Smooth muscle cell (in vitro differentiated cells): ENCODE data around the gene CD69. TPM values are rescaled to one million over a fixed set of nuclear protein-coding genes. Genes with fewer than 3 reads are reported as not detected.
"Not testable (repeated sequence)": the region's sequence is repeated elsewhere in the genome, so short reads cannot be mapped to it uniquely, and the experiment has no call there.

Experiments
- DNase-seq: peaks from one replicate; lab custom pipeline; 2025; ENCODE audit not compliant: unreplicated experiment; lab: John Stamatoyannopoulos, UW
- H2AFZ ChIP-seq: fragments of 200-600 bp; sonication (generic); 2 replicates; pipeline ENCODE4 v1.6.0; 2016; ENCODE audit warnings: antibody characterized with exemption, low read depth, mild to moderate bottlenecking
- H3F3A ChIP-seq: fragments of 200-600 bp; sonication (generic); 2 replicates; pipeline ENCODE4 v1.6.0; 2017; ENCODE audit warnings: antibody characterized with exemption, low read depth
- H3K27ac ChIP-seq: fragments of 200-600 bp; sonication (generic); 2 replicates; pipeline ENCODE4 v1.5.1; 2016; ENCODE audit warnings: low read depth, mild to moderate bottlenecking
- H3K27me3 ChIP-seq: fragments of 200-600 bp; sonication (generic); 2 replicates; pipeline ENCODE4 v1.6.1; 2016; ENCODE audit warnings: low read depth, mild to moderate bottlenecking
- H3K36me3 ChIP-seq: fragments of 200-600 bp; sonication (generic); 2 replicates; pipeline ENCODE4 v1.5.1; 2016; ENCODE audit warnings: low read depth
- H3K4me1 ChIP-seq: fragments of 200-600 bp; sonication (generic); 2 replicates; pipeline ENCODE4 v1.5.1; 2016; ENCODE audit warnings: low read depth
- H3K4me2 ChIP-seq: fragments of 200-600 bp; sonication (generic); 2 replicates; pipeline ENCODE4 v1.6.0; 2016; ENCODE audit warnings: mild to moderate bottlenecking
- H3K4me3 ChIP-seq: fragments of 200-600 bp; sonication (generic); 2 replicates; pipeline ENCODE4 v1.5.1; 2016; ENCODE audit warnings: mild to moderate bottlenecking
- H3K79me2 ChIP-seq: fragments of 200-600 bp; sonication (generic); 2 replicates; pipeline ENCODE4 v1.6.0; 2016; ENCODE audit warnings: low read depth, mild to moderate bottlenecking
- H3K9ac ChIP-seq: fragments of 200-600 bp; sonication (generic); 2 replicates; pipeline ENCODE4 v1.6.0; 2016; ENCODE audit warnings: low read depth
- H3K9me3 ChIP-seq: fragments of 200-600 bp; sonication (generic); replicated peaks from 2 replicates; pipeline ENCODE4 v1.5.1; 2016; ENCODE audit warnings: low read depth
- H4K20me1 ChIP-seq: fragments of 200-600 bp; sonication (generic); 2 replicates; pipeline ENCODE4 v1.6.0; 2016; ENCODE audit warnings: low read depth
- CTCF ChIP-seq: fragments of 200-600 bp; sonication (generic); IDR thresholded peaks from 2 replicates; pipeline ENCODE4 v1.5.1; 2017; ENCODE audit warnings: borderline replicate concordance, mild to moderate bottlenecking, antibody characterized with exemption; ENCODE audit not compliant: insufficient read depth, poor library complexity, severe bottlenecking
- WGBS: methylation state at CpG from one replicate; pipeline ENCODE4 v1.1.7; 2016; ENCODE audit warnings: low lambda C conversion rate; 5-methylcytosine and 5-hydroxymethylcytosine counted together
- polyA plus RNA-seq: library from polyadenylated mRNA; unstranded; fragments of >200 nt; fragmentation: Nextera tagmentation; extraction: Ambion mirVana; gene quantifications from 2 replicates; pipeline ENCODE4 v1.2.1, GENCODE V29; 2016
- total RNA-seq: library from RNA; depleted of rRNA; stranded (reverse); fragments of >200 nt; gene quantifications from 2 replicates; pipeline ENCODE4 v1.2.3, GENCODE V29; 2014

Gene CD69
- total and polyA plus RNA-seq, 2 experiments from 2014 or later = 0.13 TPM; not detected in 1

GRCh38 chr12:9740106-9740750 is 20.5 kb downstream of the CD69 start:
- no peak for DNase-seq
- Histone ChIP-seq H3K9me3 (no peaks in the 10 kb centered on the region), H3K27me3 (no peaks in the 10 kb centered on the region), H4K20me1 (no peaks in the 10 kb centered on the region), H3K36me3 (no peaks in the 10 kb centered on the region), H3K79me2 (no peaks in the 10 kb centered on the region), H3F3A (no peaks in the 10 kb centered on the region), H3K4me3 (no peak overlapping the region), H2AFZ (no peak overlapping the region), H3K9ac (no peak overlapping the region), H3K4me2 (no peak overlapping the region), H3K27ac (no peak overlapping the region), H3K4me1 (no peaks in the 10 kb centered on the region)
- TF ChIP-seq CTCF = no peak
- 91% methylated on average over 7 of the region's 7 CpGs for WGBS

GRCh38 chr12:9739404-9740105 is 21.1 kb downstream of the CD69 start:
- not testable (repeated sequence) for H3K79me2 ChIP-seq, H2AFZ ChIP-seq, H3K4me2 ChIP-seq, H3K27me3 ChIP-seq, H3K4me1 ChIP-seq, DNase-seq, H3K36me3 ChIP-seq, H3K27ac ChIP-seq, H3F3A ChIP-seq, H3K9me3 ChIP-seq, H3K4me3 ChIP-seq, H4K20me1 ChIP-seq, H3K9ac ChIP-seq
- 97% methylated on average over 40 of the region's 54 CpGs for WGBS

- H3K27ac ChIP-seq, H3K27me3 ChIP-seq, H3K9me3 ChIP-seq, H3K4me1 ChIP-seq, H3K4me2 ChIP-seq, H4K20me1 ChIP-seq, H3K9ac ChIP-seq, H2AFZ ChIP-seq, H3F3A ChIP-seq, H3K79me2 ChIP-seq, H3K4me3 ChIP-seq, H3K36me3 ChIP-seq, DNase-seq: not testable (repeated sequence)
- WGBS = 96% methylated on average over 14 of the region's 14 CpGs
These were observed 21.8 kb downstream of the CD69 start for GRCh38 chr12:9738905-9739304.

GRCh38 chr12:9736936-9737705 is 23.6 kb downstream of the CD69 start:
- no peaks in the 10 kb centered on the region for H3K9me3 ChIP-seq
- H3K4me1 ChIP-seq = no peaks in the 10 kb centered on the region
- H3K27ac ChIP-seq = no peak overlapping the region
- H3K4me3 ChIP-seq = no peak overlapping the region
- TF ChIP-seq CTCF = no peak
- no peaks in the 10 kb centered on the region for H3K79me2 ChIP-seq
- H3K4me2 ChIP-seq = no peak overlapping the region
- DNase-seq = no peak
- no peaks in the 10 kb centered on the region for H4K20me1 ChIP-seq
- 82% methylated on average over 3 of the region's 3 CpGs for WGBS
- no peak overlapping the region for H2AFZ ChIP-seq
- H3K9ac ChIP-seq = no peak overlapping the region
- no peaks in the 10 kb centered on the region for H3F3A ChIP-seq
- no peaks in the 10 kb centered on the region for H3K36me3 ChIP-seq
- no peaks in the 10 kb centered on the region for H3K27me3 ChIP-seq
